Kidney epithelial cell (primary cell): Measurements from ENCODE around the gene ACP3. TPM values are rescaled to one million over a fixed set of nuclear protein-coding genes. Genes with fewer than 3 reads are reported as not detected.

Experiments used
- DNase-seq: peaks from one replicate; pipeline ENCODE4 v3.0.0-alpha.2; 2010; ENCODE audit warnings: low read depth
- H3K27me3 ChIP-seq: 2 replicates; pipeline ENCODE4 v1.6.0; 2011; ENCODE audit warnings: low read length; ENCODE audit not compliant: control insufficient read depth, insufficient read depth
- H3K36me3 ChIP-seq: 2 replicates; pipeline ENCODE4 v1.5.1; 2011; ENCODE audit warnings: low read length; ENCODE audit not compliant: control insufficient read depth, insufficient read depth
- H3K4me3 ChIP-seq: 2 replicates; pipeline ENCODE4 v1.5.1; 2011; ENCODE audit warnings: low read depth, mild to moderate bottlenecking, control low read depth, low read length
- total RNA-seq: library from RNA; depleted of rRNA; stranded (reverse); fragments of >200 nt; gene quantifications from 2 replicates; pipeline ENCODE4 v1.2.3, GENCODE V29; 2015
- TF ChIP-seq, protein P1 (sequence below): IDR thresholded peaks from 2 replicates; pipeline ENCODE4 v1.5.1; 2011; ENCODE audit warnings: mild to moderate bottlenecking, moderate library complexity, low read length, control low read depth, inconsistent platforms; ENCODE audit not compliant: insufficient read depth, poor library complexity, severe bottlenecking

Gene ACP3
- total RNA-seq, 1 donor from 2014 or later = 0.46 TPM

DNA sequence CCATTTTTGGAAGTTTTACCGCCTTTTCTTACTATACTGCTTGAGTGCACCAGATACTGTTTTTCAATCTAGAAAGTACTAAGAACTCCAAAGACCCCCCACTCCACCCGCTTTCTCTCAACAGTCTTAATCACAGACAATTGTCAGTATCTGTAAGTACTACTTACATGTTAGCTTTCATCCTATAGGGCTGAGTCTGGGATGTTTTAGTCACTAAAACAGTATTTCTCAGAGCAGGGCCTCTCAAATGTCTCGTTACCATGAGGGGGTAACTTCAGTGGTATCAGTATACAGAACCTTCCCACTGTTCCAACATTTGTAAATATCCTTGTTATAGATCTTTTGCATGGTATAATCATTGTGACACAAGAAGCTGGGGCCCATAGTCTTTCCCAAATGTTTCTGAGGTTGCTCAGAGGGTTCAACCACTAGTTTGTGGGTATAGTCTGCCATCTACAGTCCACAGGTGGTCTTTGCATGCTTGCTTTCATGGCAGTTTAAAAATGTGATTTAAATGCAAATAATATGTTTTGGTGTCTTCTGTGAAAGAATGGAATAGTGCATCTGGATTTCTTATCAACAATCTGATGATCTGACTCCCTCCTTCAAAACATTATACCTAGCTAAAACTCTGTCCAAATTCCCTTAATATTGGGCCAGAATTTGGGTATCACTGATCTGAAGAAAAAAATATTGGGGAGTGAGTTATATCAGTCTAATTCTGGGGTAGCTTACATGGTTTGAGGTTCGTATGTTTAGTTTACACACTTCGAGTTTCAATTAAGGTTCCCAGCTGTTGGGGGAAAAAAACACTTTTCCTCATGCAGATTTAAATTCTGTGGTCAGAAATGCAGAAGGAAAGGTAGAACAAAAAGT, 82.1 kb downstream of the ACP3 start:
- TF ChIP-seq, protein P1, sequence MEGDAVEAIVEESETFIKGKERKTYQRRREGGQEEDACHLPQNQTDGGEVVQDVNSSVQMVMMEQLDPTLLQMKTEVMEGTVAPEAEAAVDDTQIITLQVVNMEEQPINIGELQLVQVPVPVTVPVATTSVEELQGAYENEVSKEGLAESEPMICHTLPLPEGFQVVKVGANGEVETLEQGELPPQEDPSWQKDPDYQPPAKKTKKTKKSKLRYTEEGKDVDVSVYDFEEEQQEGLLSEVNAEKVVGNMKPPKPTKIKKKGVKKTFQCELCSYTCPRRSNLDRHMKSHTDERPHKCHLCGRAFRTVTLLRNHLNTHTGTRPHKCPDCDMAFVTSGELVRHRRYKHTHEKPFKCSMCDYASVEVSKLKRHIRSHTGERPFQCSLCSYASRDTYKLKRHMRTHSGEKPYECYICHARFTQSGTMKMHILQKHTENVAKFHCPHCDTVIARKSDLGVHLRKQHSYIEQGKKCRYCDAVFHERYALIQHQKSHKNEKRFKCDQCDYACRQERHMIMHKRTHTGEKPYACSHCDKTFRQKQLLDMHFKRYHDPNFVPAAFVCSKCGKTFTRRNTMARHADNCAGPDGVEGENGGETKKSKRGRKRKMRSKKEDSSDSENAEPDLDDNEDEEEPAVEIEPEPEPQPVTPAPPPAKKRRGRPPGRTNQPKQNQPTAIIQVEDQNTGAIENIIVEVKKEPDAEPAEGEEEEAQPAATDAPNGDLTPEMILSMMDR = peak; percentile 75
- no peak for DNase-seq

GRCh38 chr3:132401255-132401654, 84.0 kb downstream of the ACP3 start:
- no peak overlapping the region for H3K4me3 ChIP-seq
- no peaks in the 10 kb centered on the region for H3K36me3 ChIP-seq
- peaks cover 2% of the 10 kb centered on the region for H3K27me3 ChIP-seq
- TF ChIP-seq, protein P1 = no peak
- no peak for DNase-seq

More for the DNA sequence above, 82.1 kb downstream of the ACP3 start:
- no peaks in the 10 kb centered on the region for H3K36me3 ChIP-seq
- H3K27me3 ChIP-seq = peaks cover 2% of the 10 kb centered on the region
- H3K4me3 ChIP-seq = no peak overlapping the region

- H3K36me3 ChIP-seq = no peaks in the 10 kb centered on the region
- no peak for DNase-seq
- H3K4me3 ChIP-seq = no peak overlapping the region
- H3K27me3 ChIP-seq = peaks cover 2% of the 10 kb centered on the region
- TF ChIP-seq, protein P1 = no peak
Measured at GRCh38 chr3:132404276-132404675, 87.1 kb downstream of the ACP3 start.

DNA sequence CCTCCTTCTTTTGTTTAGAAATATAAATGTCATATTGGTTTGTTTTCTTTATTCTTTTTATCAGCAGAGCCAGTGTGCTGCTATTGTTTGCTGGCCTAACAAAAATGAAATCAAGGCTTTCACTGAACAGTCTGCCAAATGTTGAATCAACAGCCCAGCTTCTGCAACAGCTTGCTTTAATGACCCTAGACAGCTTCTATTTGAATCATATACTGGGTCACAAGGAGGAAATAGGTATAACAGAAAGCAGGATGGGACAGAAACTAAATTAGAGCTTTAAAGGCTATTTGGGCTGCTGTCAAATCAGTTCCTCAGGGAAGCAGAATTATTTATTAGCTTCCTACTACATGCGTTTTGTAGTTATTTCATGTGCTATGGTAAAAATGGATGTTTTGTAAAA, 88.0 kb downstream of the ACP3 start:
- DNase-seq = no peak
- Histone ChIP-seq H3K27me3 (peaks cover 2% of the 10 kb centered on the region), H3K36me3 (no peaks in the 10 kb centered on the region), H3K4me3 (no peak overlapping the region)
- TF ChIP-seq, protein P1 = no peak

- DNase-seq = no peak
- TF ChIP-seq, protein P1 = no peak
- H3K4me3 ChIP-seq = no peak overlapping the region
Measured at GRCh38 chr3:132405609-132406299, 88.5 kb downstream of the ACP3 start.

More at GRCh38 chr3:132405609-132406299, 88.5 kb downstream of the ACP3 start:
- Histone ChIP-seq H3K27me3 (peaks cover 2% of the 10 kb centered on the region), H3K36me3 (no peaks in the 10 kb centered on the region)
